Mucosa of descending colon (tissue), 3 donors: ENCODE results near the gene TRIM34. TPM values are rescaled to one million over a fixed set of nuclear protein-coding genes. Genes with fewer than 3 reads are reported as not detected.
"Not testable (repeated sequence)": the region's sequence is repeated elsewhere in the genome, so short reads cannot be mapped to it uniquely, and the experiment has no call there.

Experiments used
- ATAC-seq: fragments of 200-7000 bp; cut with Tn5 transposase; one replicate; pipeline ENCODE4 v1.9.1; 2020; ENCODE audit warnings: mild to moderate bottlenecking, moderate library complexity
- DNase-seq, 3 donors: peaks; one replicate each; pipeline ENCODE4 v3.0.0-alpha.2; 2020
- H3K36me3 ChIP-seq: fragments of 200-600 bp; one replicate; pipeline ENCODE4 v1.8.0; 2021; ENCODE audit warnings: low read depth, mild to moderate bottlenecking
- H3K4me1 ChIP-seq: fragments of 200-600 bp; one replicate; pipeline ENCODE4 v1.8.0; 2021; ENCODE audit warnings: low read depth, mild to moderate bottlenecking
- H3K4me3 ChIP-seq: fragments of 200-600 bp; one replicate; pipeline ENCODE4 v1.8.0; 2021; ENCODE audit warnings: mild to moderate bottlenecking
- H3K9me3 ChIP-seq: fragments of 200-600 bp; one replicate; pipeline ENCODE4 v1.8.0; 2021; ENCODE audit warnings: mild to moderate bottlenecking
- intact Hi-C, 2 donors: fragments of 100-400 bp; cut with DNase I in 1 of 2; cut with micrococcal nuclease in 1 of 2; formaldehyde crosslinking; loops; one replicate each; pipeline versions ENCODE4 v1.11.0 to v1.11.1; 2022; cut with DNase I, micrococcal nuclease
- total RNA-seq, 3 donors: library from RNA; stranded (reverse); fragmentation: NEBNext Ultra II Directional in 2 of 3; extraction: Animal tissue kit (Norgen Biotek cat#: 25700) in 2 of 3; gene quantifications; one replicate each; pipeline versions ENCODE4 v1.2.1 to v1.2.4, GENCODE V29; 2021 to 2023
- TF ChIP-seq, protein P1 (sequence below): fragments of 200-600 bp; IDR thresholded peaks from one replicate; pipeline ENCODE4 v1.8.0; 2022; ENCODE audit warnings: antibody characterized with exemption, mild to moderate bottlenecking
- donor health status: DM: no; HTN: no; CAD: no; lungs with moderate emphysema.
- donor health status: DM: no; HTN: no; CAD: no.
- donor health status: DM: no; HTN: yes; CAD: no.

The TRIM34 gene
- total RNA-seq, 3 donors from 2014 or later = 7.3 to 11.9 (median 8.5) TPM

GRCh38 chr11:5639953-5640352 is 15.2 kb downstream of the TRIM34 start:
- no peaks in the 10 kb centered on the region for H3K4me1 ChIP-seq
- H3K4me3 ChIP-seq = no peak overlapping the region
- H3K9me3 ChIP-seq = no peaks in the 10 kb centered on the region
- intact Hi-C loops = no loop called here
- ATAC-seq (no peak), DNase-seq (no peak)
- TF ChIP-seq, protein P1, sequence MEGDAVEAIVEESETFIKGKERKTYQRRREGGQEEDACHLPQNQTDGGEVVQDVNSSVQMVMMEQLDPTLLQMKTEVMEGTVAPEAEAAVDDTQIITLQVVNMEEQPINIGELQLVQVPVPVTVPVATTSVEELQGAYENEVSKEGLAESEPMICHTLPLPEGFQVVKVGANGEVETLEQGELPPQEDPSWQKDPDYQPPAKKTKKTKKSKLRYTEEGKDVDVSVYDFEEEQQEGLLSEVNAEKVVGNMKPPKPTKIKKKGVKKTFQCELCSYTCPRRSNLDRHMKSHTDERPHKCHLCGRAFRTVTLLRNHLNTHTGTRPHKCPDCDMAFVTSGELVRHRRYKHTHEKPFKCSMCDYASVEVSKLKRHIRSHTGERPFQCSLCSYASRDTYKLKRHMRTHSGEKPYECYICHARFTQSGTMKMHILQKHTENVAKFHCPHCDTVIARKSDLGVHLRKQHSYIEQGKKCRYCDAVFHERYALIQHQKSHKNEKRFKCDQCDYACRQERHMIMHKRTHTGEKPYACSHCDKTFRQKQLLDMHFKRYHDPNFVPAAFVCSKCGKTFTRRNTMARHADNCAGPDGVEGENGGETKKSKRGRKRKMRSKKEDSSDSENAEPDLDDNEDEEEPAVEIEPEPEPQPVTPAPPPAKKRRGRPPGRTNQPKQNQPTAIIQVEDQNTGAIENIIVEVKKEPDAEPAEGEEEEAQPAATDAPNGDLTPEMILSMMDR = no peak
- no peaks in the 10 kb centered on the region for H3K36me3 ChIP-seq

DNA sequence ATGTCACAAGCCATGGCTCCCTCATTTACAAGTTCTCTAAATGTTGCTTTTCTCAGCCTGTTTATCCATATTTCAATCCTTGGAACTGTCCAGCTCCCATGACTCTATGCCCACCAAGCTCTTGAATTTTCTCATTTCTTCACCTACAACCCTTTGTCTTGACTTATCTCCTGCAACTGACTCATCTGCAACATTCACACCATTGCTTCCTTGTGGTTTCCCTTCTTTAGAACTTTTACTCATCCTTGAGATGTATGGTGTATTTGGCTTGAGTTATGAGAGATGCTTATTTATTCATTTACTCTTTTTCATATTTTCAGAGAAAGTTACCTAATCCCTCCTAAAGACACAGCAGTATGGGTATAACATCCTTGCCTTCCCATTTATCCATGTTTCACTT is 18.8 kb downstream of the TRIM34 start:
- no peaks in the 10 kb centered on the region for H3K4me1 ChIP-seq
- TF ChIP-seq, protein P1 = no peak
- no peak for ATAC-seq
- H3K4me3 ChIP-seq = no peak overlapping the region
- H3K36me3 ChIP-seq = no peaks in the 10 kb centered on the region
- no peaks in the 10 kb centered on the region for H3K9me3 ChIP-seq
- DNase-seq = no peak
- intact Hi-C loops = no loop called here

- H3K4me1 ChIP-seq = no peaks in the 10 kb centered on the region
- ATAC-seq (no peak), DNase-seq (no peak)
- intact Hi-C loops = no loop called here
- no peaks in the 10 kb centered on the region for H3K36me3 ChIP-seq
- H3K4me3 ChIP-seq = no peak overlapping the region
- H3K9me3 ChIP-seq = no peaks in the 10 kb centered on the region
- TF ChIP-seq, protein P1 = no peak
Measured at GRCh38 chr11:5646139-5646538, 21.3 kb downstream of the TRIM34 start.

DNA sequence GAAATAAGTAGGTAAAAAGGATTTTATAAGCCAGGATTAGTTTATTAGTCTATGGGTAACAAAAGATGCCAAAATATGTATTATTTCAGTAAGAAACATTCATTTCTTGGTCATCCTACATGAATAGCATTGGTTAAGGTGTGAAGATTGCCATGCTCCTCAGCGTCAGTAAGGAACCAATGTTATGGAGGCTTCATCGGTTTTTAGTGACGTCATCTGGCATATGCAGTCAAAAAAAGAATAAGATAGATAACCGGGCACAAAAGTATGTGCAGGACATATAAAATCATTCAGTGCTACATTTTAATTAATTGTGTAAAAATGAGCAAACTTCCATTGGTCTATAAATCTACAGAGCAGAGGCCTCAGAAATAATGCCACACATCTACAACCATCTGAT is 30.7 kb downstream of the TRIM34 start:
- Histone ChIP-seq H3K4me1 (no peaks in the 10 kb centered on the region), H3K9me3 (peaks cover 7% of the 10 kb centered on the region), H3K36me3 (no peaks in the 10 kb centered on the region), H3K4me3 (no peak overlapping the region)
- intact Hi-C loops = no loop called here
- TF ChIP-seq, protein P1 = no peak
- DNase-seq (no peak), ATAC-seq (no peak)

GRCh38 chr11:5656956-5657355 is 32.2 kb downstream of the TRIM34 start:
- H3K4me3 ChIP-seq, ATAC-seq, H3K4me1 ChIP-seq, H3K36me3 ChIP-seq, H3K9me3 ChIP-seq, DNase-seq, intact Hi-C loops: not testable (repeated sequence)

GRCh38 chr11:5658318-5658717 is 33.5 kb downstream of the TRIM34 start:
- no peak for ATAC-seq
- intact Hi-C loops = no loop called here
- DNase-seq = no peak

More at GRCh38 chr11:5658318-5658717, 33.5 kb downstream of the TRIM34 start:
- TF ChIP-seq, protein P1 = no peak
- Histone ChIP-seq H3K9me3 (no peaks in the 10 kb centered on the region), H3K36me3 (no peaks in the 10 kb centered on the region), H3K4me1 (no peaks in the 10 kb centered on the region), H3K4me3 (no peak overlapping the region)
